Putamen (tissue), 1 donor: ENCODE results near the gene FOXO3.
A peak's percentile ranks its signal among the peaks of the same experiment; 100 is the strongest.
"Not testable (repeated sequence)": the region's sequence is repeated elsewhere in the genome, so short reads cannot be mapped to it uniquely, and the experiment has no call there.

ENCODE experiments used
- DNase-seq: peaks from one replicate; pipeline ENCODE4 v3.0.0-alpha.2; 2016; ENCODE audit warnings: low spot score

FOXO3 gene

DNA sequence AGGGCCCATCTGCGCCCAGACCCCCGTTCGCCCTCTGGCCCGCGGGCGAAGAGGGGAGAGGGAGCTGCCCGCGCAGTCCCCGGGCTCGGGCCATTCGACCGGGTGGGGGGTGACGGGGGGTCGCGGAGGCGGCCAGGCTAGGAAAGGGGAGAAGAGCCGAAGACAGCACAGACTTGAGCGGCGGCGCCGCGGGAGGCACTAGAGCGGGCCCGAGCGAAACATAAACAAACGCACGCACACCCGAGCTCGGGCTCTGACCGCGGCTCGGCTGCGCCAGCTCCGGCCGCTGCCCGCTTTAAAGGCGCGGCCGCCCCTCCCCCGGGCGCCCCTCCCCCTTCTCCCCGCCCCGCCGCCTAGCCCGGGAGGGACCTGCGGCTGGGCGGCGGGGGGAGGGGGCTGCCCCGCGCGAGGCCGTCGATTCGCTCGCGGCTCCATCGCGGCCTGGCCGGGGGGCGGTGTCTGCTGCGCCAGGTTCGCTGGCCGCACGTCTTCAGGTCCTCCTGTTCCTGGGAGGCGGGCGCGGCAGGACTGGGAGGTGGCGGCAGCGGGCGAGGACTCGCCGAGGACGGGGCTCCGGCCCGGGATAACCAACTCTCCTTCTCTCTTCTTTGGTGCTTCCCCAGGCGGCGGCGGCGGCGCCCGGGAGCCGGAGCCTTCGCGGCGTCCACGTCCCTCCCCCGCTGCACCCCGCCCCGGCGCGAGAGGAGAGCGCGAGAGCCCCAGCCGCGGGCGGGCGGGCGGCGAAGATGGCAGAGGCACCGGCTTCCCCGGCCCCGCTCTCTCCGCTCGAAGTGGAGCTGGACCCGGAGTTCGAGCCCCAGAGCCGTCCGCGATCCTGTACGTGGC, at the start of gene FOXO3:
FOXO3 (plus strand) TSS at position 455 of the 846 bp plus-strand sequence; CDS start at position 747, 292 bp downstream.
- DNase-seq = peak; percentile 90

DNA sequence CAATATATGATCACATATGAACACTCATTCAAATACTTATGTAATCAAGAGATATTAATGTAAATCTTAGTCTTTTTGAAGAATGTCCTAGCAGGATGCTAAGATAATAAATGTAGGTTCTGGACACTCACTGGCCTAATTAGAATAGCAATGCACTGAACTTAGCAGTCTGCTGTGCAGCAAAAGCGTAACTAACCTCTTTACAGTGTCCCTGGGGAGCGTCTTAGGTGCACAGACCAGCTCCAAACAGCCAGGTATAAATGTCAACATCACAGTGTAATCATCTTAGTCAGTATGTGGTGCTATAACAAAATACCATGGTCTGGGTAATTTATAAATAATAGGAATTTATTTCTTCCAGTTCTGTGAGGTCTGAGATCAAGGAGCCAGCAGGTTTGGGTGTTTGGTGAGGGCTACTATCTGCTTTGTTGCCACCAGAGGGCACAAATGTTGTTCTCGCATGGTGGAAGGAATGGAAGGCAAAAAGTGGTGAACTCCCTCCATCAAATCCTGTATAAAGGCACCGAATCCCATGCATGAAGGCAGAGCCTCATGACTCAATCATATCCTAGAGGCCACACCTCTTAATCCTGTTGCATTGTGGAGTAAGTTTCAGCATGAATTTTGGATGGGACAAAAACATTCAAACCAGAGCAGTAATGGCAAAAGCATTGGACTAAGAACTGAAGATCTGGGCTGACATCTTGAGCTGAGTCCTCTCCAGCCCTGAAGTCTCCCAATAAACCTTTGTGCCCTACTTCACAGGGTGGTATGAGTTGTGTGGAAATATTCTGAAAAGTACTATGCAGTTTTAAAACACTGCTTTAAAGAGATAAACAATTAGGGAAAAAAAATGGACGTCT, 41.8 kb upstream of the FOXO3 start:
- DNase-seq = no peak

DNA sequence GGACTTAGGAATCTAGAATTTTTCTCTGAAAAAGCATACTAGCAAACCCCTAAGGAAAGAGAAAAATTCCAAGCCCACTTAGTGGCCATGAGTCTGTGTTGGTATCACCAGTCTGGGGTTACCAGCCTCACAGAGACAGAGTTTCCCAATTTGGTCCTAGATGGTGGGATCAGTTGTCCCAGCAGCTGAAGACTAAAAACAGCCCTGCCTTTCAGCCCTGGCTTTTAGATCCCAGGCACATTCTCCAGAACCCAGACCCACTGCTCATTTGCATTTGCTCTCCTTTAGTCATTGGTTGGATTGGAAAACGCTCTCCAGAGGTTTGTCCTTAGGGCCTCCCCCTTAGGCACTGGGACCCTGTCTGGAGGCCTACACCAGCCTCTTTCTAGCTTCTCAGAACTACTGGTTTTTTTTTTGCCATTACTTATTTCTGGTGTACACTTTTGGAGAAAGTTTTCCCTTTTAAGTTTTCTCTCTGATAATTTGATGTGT, 39.1 kb upstream of the FOXO3 start:
- DNase-seq = no peak

DNA sequence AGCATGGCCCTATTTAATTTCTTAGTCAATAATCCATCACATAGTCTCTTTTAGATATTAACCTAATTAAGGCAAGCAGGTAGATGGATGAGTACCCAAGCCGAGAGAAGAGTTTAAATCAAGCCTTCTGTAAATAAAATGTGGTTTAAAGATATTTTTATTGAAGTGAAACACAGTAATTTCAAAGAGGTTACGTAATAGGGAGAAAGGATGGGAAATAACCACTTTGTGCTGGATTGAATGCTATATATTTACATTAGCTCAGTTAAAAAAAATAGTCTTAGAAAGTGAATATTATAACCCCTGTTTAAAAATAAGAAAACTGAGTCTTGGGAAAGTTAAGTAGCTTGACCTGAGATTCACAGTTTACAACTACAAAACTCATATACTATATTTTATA, 37.0 kb upstream of the FOXO3 start:
- no peak for DNase-seq

DNA sequence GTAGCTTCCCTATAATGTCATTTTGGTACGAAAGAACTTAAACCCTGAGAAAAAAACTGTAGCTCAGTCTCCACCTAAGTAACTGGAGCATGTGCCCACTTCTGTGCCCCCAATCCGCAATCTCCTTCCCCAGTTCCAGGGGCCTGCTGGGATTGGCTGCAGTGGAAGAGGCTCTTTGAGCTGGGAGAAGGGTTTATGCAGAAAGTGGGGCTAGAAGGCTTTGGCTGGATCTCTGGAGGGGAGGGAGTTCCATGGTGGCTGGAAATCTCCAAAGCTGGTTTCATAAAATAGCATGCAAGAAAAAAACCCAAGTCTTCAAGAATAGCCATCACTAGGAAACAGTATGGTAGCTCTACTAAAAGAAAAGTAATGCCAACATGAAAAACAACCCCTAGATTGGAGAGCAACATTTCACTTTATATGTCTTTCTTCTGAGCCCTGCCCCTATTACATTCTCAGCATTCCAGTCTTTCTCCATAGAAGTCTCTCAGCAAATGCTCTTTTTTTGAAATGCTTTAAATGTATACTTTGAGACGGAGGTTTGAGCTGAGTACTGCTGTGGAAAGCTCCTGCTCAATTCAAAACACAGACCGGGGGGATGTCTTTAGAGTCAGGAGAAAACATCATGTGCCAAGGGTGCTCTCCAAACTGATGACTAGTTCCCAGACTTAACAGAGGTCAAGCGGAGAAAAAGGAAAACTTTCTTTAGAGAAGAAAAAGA, 36.0 kb upstream of the FOXO3 start:
- DNase-seq = no peak

DNA sequence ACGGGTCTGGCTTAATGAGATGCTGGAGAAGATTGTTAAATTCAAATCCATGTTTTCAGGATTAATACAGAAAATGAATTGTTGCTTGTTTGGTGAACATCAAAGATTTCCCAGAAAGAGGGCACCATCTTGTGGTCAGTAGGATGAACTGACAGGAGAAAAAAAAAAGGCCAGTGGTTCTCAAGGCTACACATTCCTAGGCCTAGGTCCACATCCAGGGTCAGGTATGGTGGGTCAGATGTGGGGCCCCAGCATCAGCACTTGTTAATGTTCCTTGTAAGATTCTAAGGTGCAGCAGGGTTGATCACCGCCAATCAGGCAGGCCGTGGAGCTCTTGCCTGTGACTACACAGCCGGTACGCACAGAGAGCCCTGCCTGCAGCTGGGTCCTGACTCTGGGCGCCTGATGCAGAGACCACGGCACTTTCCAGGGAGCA, 34.0 kb upstream of the FOXO3 start:
- DNase-seq = no peak

DNA sequence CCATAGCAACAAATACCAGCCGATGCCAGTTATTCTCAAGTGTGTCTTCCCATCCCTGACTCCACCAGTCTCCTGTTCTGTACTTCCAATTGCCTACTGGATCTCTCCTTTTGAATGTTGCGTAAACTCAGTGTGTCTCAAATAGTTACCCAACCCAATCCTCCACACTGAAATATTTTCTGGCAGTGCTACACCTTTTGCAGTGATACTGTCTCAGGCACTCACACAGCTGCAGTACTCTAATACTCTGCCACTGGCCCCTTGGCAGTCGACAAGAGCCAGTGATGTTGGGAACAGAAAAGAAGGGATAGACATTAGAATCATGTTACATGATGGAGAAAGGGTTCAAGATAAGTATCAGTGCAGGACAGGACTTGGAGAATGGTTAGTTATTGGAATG, 31.8 kb upstream of the FOXO3 start:
- DNase-seq = no peak

DNA sequence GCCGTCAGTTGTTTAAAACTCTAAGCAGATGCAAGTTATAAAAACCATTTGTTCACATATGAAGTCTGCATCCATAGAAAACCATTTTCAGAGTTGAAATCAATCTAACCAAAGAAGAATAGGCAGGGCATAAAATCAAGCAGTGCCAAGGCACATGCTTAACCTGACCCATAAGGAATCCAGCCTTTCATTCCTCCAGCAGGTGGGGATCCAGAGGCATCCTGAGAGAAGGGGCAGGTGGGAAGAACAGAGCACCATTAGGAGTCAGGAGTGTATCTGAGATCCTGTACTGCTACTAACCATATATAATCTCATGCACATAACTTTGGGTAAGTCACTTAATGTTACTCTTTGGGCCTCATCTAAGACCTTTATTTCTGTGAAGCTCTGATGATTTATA, 29.4 kb upstream of the FOXO3 start:
- no peak for DNase-seq

DNA sequence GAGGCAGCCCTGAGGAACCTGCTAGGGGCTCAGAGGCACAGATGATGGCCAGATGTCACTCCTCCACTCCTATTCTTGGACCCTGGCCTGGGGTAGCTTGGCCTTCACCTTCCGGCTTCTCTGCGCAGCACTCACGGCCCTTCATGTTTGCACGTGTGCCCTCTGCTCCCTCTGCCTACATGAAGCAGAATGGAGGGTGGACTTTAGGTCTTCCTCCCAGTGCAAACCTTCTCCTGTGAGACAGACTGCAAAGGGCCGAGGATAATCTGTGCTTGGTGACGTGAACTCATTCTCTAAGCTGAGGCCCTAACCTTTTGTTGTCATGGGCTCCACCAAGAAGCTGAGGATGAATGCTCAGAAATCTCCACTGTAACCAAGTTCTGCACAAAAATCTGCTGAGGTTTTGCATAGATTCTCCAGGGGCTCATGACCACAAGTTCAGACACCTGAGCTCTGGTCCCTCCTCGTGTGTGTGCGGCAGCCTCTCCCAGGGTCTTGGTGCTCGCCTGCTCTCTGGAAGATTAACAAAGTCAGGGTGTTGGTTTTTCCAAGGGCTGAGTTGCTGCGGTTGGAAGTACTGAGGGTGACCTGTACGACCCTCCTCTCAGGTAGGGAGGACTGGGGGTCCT, 25.5 kb upstream of the FOXO3 start:
- no peak for DNase-seq

DNA sequence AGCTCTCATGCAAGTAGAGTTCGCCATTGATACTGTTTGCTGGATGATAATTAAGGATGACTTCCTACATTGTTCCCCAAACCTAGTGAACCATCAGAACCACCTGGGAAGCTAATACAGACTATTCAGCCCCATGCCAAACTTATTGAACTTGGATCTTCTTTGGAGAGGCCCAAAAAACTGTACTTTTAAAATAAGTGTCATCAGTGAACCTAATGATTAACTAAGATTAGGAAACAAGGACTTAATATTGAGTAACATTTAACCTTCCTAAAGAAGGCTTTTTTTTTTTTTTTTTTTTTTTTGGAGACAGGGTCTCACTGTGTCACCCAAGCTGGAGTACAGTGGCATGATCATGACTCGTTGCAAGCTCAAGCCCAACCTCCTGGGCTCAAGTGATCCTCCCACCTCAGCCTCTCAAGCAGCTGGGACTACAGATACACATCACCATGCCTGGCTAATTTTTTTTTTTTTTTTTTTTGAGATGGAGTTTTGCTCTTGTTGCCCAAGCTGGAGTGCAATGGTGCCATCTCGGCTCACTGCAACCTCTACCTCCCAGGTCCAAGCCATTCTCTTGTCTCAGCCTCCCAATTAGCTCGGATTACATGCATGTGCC, 24.7 kb upstream of the FOXO3 start:
- not testable (repeated sequence) for DNase-seq

DNA sequence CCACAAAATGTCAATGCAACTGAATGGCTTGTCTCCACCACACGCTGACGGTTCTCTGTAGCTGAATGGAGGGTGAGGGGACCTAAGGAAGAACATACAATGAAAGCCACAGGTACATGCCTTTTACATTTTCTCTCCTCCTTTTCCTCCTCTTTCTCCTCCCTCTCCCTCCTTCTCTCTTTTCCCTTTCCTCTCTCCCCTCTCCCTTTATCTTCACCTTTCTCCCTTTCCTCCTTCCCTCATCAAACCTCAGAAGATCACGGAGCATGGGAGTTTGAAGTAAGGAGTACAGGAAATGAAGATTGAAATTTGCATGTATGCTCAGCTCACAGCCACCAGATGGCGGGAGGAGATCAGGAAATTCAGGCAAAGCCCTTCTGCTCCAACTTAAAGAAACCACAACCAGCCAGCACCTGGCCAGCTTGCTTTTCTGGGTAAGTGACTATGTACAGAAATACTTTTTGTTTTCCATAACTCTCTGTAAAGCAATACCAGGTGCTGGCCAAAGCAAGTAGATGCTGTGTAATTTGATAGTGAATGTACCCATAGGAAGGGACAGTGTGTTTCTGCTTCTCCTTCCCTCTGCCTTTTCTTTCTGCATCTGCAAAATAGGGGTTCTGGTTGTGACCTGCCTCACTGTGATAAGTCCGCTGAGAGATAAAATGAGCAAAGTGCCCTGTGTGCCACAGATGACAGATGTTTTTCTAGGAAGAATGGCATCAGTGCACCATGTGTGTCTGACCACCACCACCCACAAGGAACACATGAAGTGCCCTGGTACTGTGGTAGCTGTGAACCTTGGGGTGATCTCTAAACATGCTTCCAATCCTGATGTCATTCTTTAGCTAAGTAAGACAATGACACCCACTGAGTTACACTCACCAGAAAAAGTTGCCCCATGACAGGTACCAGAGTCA, 18.6 kb upstream of the FOXO3 start:
- DNase-seq = peak; percentile 78

DNA sequence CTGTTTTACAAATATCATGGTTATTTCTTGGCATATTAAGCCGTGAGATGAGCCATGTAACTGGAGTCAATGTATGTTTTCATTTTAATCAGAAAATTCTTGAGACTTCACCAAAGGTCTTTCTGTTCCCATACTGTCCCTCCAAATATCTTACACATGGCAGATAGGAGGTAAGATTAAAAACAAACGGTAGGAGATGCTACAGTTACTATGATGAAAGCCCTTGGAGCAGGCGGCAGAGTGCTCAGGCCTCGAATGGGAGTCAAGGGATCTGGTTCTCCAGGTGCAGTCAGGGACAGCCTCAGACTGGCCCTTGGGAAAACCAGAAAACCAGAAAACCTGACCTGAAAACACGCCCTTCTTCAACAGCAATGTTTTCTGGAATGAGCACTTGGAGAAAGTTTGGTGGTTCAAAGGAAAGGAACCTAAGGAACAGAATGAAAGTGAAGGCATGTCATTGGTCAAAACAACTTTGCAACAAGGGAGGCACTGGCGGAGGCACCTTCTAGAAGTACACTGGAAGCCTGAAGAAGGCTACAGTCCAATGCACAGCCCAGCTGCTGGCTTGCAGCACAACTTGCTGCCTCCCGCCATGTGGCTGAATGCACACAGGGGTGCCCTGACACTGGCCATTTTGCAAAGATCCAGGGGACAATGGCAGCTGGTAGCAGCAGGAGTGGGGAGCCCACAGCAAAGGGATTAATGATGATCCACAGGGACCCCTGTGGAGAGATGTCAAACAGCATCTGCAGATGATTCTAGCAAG, 17.4 kb upstream of the FOXO3 start:
- no peak for DNase-seq

DNA sequence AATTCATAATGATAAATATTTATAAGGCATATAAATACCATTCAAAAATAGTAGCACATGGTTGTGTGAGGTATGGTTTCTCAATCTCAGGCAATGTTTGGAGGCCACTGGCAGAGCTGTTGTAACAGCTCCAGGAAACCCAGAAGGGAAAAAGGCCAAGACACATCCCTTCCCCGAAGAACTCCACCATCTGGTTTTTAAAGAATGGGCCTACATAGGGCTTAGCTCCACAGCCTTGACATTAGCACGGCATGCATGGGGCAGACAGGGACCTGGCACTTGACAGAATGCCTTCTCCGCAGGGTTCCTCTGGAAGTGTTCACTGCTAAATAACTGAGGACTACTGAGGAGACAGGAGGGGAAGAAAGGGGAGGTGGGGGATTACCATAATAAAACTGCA, 16.1 kb upstream of the FOXO3 start:
- DNase-seq = no peak

DNA sequence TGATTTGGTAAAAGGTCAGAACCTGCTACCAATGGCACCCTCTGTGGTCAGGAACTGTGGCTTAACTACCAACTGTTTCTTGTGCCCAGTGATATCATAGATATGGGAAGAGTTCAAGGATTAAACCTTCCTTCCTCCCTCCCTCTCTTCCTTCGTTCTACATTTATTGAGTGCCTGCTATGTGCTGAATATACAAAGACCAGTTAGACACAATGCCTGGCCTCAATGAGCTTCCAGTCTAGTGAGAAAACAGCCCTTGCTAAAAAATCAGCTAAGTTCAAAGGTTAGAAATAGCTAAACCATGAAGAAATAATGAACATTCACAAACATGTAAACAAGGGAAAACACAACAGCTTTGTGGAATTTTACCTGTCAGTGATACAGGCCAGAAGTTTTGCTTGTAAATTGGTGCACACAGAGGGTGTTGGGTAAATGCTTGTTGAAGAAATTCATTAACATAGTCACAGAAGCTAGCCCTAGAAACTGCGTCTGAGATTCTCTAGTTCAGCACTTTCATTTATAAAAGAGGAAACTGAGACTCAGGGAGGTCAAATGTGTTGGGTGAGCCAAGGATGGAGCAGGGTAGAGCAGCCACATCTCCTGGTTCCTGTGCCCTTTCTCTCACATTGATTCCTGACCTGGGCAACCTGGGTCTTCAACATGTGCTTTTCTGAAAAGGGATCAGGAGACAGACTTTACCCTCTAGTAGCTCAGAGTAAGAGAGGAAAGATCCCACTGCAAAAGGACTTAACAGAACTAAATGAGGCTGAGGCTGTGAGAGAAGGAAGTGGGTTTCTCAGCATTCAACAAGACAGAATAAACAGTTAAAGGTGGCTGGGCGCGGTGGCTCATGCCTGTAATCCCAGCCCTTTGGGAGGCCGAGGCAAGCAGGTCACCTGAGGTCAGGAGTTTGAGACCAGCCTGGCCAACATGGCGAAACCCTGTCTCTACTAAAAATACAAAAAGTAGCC, 14.4 kb upstream of the FOXO3 start:
- no peak for DNase-seq

DNA sequence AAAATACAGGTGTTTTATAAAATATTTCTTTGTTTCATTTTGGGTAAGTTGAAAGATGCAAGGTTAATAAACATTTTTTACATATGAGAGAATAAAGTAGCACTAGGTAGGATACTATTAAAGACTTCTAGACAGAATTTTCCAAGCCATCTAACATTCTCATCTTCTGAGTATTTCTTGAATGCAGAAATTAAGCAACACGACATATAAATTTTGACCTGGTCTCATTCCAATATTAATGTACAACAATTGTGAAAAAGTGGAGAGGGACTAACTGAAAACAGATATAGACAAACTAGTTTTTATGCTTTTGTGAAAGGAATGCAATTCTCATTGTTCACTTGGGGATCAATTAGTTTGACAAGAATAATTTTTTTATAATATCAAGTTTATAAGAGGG, 11.5 kb upstream of the FOXO3 start:
- DNase-seq = no peak

DNA sequence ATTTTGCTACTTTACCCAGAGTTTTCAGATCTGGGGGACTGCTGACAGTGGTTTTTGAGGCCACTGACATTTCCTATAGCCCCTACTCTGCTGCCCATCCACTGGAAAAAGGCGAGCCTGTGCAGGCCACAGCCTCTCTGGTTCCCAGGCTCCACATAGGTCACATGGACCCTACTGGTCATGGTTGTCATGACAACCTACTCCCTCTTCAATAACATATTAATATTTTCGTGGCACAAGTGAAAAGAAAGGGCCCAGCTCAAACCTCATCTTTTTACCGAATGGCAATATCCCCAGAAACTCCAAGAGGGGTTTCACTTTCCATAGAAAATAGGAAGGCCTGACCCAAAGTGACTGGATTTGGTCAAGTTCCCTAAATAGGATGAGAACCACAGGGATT, 11.0 kb upstream of the FOXO3 start:
- no peak for DNase-seq

DNA sequence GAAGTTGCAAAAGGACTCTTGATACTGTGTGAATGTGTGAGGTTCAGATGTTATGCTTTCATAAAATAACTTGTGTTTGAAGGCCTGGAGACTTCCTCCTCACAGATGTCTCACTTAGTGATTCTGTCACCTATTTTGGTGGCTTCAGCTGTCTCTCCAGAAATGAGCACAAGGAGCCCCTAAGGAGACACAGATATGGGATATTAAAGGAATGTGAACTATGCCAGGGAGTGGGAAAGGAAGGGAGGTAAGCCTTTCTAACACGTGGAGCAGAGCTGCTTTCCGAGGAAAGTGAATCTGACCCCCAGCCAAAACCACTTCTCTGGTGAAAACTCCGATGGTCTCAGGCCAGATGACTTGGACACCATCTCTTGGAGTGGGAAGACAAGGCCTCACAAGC, 10.5 kb upstream of the FOXO3 start:
- no peak for DNase-seq

DNA sequence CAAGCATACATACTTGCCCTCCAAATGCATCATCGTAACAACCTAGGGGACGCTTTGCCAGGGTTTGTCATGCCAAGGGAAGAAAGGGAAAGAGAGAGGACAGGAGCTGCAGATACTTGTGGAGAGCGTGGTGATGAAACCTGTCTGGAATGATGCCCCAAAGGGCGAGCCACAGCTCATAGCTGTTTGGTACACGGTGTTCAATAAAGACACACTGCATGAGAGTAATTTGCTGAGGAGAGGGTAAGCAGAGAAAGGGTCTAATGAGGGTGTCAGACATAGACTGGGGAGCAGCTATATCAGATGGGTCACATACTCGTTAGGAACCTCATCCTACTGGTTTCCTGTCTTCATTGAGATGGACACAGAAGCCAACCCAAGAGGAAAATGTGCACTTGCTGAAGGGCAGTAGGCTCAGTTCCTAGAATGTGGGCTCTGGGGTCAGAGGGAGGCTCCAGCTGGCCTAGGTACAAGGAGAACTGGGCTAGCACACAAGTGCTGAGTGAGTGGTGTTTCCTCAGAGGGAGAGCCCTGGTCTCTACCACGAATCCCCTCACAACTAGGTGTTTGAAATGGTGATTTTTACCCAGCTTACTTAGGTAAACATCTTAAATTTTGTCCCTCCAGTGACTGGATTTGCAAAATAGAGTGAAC, 5.2 kb upstream of the FOXO3 start:
- DNase-seq = no peak
